HG02623 (cell line): Measurements from ENCODE around the gene ASTN2.

Experiments
- ATAC-seq: cut with Tn5 transposase; IDR thresholded peaks from one replicate; pipeline ENCODE4 v1.9.1; 2021; ENCODE audit warnings: moderate library complexity; ENCODE audit not compliant: unreplicated experiment

ASTN2 gene

GRCh38 chr9:116599342-116599884 lies 815.4 kb downstream of the ASTN2 start:
- ATAC-seq: no peak

- no peak for ATAC-seq
Observed at GRCh38 chr9:116596646-116597045, 818.2 kb downstream of the ASTN2 start.

GRCh38 chr9:116594547-116594946 lies 820.3 kb downstream of the ASTN2 start:
- no peak for ATAC-seq

GRCh38 chr9:116592970-116593369 lies 821.9 kb downstream of the ASTN2 start:
- no peak for ATAC-seq

- ATAC-seq: no peak
Observed at GRCh38 chr9:116589392-116590354, 825.2 kb downstream of the ASTN2 start.

- ATAC-seq: no peak
Observed at GRCh38 chr9:116587919-116588318, 826.9 kb downstream of the ASTN2 start.

GRCh38 chr9:116585896-116586295 lies 829.0 kb downstream of the ASTN2 start:
- ATAC-seq: no peak

GRCh38 chr9:116585204-116585603 lies 829.7 kb downstream of the ASTN2 start:
- ATAC-seq: no peak

GRCh38 chr9:116580853-116581252 lies 834.0 kb downstream of the ASTN2 start:
- no peak for ATAC-seq

GRCh38 chr9:116576386-116576785 lies 838.5 kb downstream of the ASTN2 start:
- ATAC-seq: no peak

- no peak for ATAC-seq
Observed at GRCh38 chr9:116574027-116574679, 840.7 kb downstream of the ASTN2 start.

- ATAC-seq: peak; percentile 81
Observed at GRCh38 chr9:116572095-116572748, 842.6 kb downstream of the ASTN2 start.

GRCh38 chr9:116569111-116569510 lies 845.7 kb downstream of the ASTN2 start:
- no peak for ATAC-seq

- ATAC-seq: no peak
Observed at GRCh38 chr9:116566677-116567488, 848.0 kb downstream of the ASTN2 start.

- ATAC-seq: no peak
Observed at GRCh38 chr9:116565986-116566385, 848.9 kb downstream of the ASTN2 start.

GRCh38 chr9:116564266-116564793 lies 850.5 kb downstream of the ASTN2 start:
- ATAC-seq: no peak

GRCh38 chr9:116558818-116559540 lies 855.9 kb downstream of the ASTN2 start:
- ATAC-seq: no peak

GRCh38 chr9:116558035-116558434 lies 856.8 kb downstream of the ASTN2 start:
- ATAC-seq: no peak

GRCh38 chr9:116555556-116556155 lies 859.2 kb downstream of the ASTN2 start:
- ATAC-seq: no peak
